NCI-H1105 (cell line): Measurements from ENCODE around the gene INF2.
"Not testable (repeated sequence)": the region's sequence is repeated elsewhere in the genome, so short reads cannot be mapped to it uniquely, and the experiment has no call there.

Experiments used
- DNase-seq: peaks from one replicate; lab custom pipeline; 2025; lab: John Stamatoyannopoulos, UW

Gene INF2

GRCh38 chr14:104721505-104722431 is 32.4 kb downstream of the INF2 start:
- DNase-seq, result no peak

DNA sequence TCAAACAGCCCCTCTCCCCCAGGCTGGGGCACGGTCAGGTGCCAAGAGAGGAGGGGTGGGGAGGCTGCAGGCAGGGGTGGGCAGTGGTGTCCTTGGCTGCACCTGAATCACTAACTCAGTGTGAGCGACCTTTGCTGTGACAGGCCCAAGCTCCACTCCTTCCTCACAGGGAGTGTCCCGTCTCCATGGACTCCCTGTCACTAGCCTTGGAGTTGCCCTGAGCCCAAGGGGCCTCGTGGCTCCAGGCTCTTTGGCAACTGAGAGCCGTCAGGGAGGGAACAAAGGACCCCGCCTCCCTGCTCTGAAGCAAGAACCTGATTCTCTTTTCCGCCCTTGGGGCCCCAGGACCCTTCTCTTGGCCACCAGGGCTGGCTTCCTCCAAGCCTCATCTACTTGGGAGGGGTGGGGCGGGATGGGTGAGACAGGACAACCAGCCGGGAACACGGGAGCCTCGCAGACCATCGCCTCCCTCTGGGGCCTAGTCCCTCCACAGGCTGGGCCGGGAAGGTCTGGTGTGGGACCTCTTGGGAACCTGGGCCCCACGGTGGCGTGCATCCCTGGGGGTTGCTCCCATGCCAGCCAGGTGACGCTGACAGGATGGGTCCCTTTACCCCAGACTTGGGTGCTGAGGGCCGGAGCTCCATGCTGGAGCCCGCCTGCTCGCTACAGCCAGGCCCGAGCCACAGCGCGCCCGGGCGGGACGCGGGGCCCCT is 33.7 kb downstream of the INF2 start:
- DNase-seq, result no peak

- peak; percentile 25 for DNase-seq
Observed at GRCh38 chr14:104723651-104724406, 34.4 kb downstream of the INF2 start, which contains the start of gene ADSS1. ADSS1 (plus strand) TSS chr14:104724229; CDS start chr14:104724271, 42 bp downstream.

- DNase-seq, result no peak
Observed at GRCh38 chr14:104724407-104724980, 35.1 kb downstream of the INF2 start.

DNA sequence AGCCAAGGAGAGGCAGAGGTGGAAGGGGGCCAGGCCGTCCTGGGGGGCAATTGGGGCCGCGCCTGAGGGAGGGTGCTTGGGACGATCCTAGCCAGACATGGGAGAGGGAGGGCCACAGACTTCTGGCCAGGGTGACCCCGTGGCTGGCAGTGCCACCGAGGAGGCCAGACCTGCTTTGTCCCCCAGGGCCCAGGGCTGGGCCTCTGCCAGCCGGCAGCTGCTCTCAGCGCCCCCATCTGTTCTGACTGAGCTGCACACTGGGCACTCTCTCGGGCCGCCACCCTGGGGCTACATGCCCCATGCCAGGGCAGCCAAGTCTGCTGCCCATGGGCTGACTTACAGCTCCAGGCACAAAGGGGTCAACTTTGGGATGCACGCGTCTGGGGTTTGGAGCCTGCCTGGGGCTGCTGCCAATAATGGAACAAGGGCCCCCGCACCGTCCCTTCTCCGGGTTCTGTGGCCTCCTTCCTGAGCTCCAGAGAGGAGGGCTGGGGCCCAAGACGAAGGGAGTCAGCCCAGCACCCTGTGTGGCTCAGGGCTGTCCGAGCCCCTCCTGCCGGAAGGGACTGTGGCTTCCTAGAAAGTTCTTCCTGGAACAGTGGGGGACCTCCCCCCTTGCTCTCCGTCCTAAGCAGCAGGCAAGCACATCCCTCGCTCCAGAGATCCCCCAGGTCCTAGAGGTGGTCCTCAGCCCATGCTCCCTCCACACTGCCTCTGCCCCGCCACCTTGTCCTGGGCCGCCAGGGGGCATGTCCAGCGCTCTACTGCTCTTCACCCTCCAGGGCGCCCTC is 35.8 kb downstream of the INF2 start:
- no peak for DNase-seq

GRCh38 chr14:104725772-104726548 is 36.5 kb downstream of the INF2 start:
- no peak for DNase-seq

- no peak for DNase-seq
Observed at GRCh38 chr14:104726600-104727451, 37.4 kb downstream of the INF2 start.

GRCh38 chr14:104728631-104729030 is 39.2 kb downstream of the INF2 start:
- no peak for DNase-seq

DNA sequence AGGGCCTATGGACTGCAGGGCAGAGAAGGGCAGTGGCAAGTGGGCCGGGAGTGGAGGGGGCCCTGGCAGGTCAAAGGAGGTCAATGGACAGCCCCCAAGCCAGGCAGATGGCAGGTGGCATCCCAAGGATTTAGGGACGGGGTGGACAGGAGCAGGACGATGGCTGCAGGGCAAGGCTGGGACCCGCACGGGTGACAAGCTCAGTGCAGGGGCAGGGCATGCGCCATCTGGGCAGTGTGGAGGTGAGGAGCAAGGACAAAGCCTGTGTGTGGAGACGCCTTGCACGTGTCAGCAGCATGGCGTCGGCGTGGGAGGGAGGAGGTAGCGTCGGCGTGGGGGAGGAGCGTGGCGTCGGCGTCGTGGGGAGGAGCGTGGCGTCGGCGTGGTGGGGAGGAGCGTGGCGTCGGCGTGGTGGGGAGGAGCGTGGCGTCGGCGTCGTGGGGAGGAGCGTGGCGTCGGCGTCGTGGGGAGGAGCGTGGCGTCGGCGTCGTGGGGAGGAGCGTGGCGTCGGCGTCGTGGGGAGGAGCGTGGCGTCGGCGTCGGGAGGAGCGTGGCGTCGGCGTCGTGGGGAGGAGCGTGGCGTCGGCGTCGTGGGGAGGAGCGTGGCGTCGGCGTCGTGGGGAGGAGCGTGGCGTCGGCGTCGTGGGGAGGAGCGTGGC is 39.9 kb downstream of the INF2 start:
- not testable (repeated sequence) for DNase-seq

GRCh38 chr14:104729835-104730181 is 40.4 kb downstream of the INF2 start:
- DNase-seq, result no peak

DNA sequence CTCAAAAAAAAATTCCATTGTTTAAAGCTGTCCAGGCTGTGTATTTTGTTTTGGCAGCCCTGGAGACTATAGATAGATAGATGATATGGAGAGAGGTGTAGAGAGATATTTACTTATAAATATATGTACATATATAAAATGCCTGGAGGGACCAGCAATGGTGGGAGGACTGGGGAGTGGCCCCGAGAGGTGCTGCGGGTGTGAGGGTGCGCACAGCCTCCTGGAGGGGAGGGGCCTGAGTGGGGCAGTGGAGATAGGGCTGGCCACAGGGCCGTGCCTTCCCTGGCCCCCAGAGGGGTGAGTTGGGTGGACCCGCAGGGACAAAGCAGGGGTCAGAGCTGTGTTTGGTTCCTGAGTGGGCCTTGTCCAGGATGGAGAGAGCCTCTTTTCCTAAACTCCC is 41.1 kb downstream of the INF2 start:
- DNase-seq, result no peak

- DNase-seq, result no peak
Observed at GRCh38 chr14:104731320-104732294, 42.2 kb downstream of the INF2 start.

- no peak for DNase-seq
Observed at GRCh38 chr14:104732355-104732804, 43.0 kb downstream of the INF2 start.

DNA sequence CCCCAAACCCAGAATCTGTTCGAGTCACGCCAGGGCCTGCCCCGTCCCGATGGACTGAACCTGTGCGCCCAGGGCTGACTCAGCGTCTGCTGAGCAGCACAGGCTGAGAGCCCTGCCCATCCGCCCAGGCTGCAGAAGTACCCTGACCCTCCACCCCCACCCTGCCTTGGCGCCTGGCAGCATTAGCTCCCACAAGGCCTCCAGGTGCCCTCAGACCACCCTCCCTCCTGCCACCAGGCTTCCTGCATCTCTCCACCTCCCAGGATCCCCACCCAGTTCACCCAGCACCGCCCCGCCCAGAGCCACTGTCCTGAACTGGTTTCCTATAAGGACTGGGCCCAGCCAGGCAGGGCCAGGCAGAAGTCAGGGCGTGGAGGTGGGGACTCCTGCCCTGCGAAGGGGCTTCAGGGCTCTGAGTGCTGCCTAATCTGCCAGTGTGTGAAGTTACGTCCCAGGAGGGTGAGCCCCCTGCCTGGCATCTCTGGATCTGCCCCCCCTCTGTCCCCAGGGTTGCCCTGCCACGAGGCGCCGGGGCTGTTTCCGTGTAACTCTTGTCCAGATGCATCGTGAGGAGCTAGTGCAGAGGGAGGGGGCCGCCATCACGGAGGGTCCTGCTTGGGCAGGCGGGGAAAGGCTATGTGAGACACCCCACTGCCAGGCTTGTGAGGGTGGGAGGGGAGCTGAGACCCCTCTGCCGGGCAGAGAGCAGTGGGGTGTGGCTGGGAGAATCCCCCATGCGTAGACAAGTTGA is 43.7 kb downstream of the INF2 start:
- no peak for DNase-seq

GRCh38 chr14:104734051-104734587 is 44.7 kb downstream of the INF2 start:
- DNase-seq, result no peak

GRCh38 chr14:104734601-104734990 is 45.2 kb downstream of the INF2 start:
- no peak for DNase-seq
